Activated CD8-positive, alpha-beta T cell treated with anti-CD3 and anti-CD28 coated beads for 36 hours (primary cell): Measurements from ENCODE around the gene FCSK. TPM values are rescaled to one million over a fixed set of nuclear protein-coding genes. Genes with fewer than 3 reads are reported as not detected.

ENCODE experiments used
- ATAC-seq: fragments of 200-7000 bp; cut with Tn5 transposase; one replicate; pipeline ENCODE4 v1.10.0; 2021; ENCODE audit warnings: mild to moderate bottlenecking, moderate library complexity
- CTCF ChIA-PET: fragments of 350-600 bp; sonication (Branson Sonifier 250); formaldehyde crosslinking; loops from one replicate; lab custom pipeline; 2021; ENCODE audit warnings: antibody characterized with exemption; lab: Charles Lee
- POLR2A ChIA-PET: fragments of 350-600 bp; sonication (Branson Sonifier 250); formaldehyde crosslinking; loops from one replicate; lab custom pipeline; 2021; ENCODE audit warnings: antibody characterized with exemption; lab: Charles Lee
- DNase-seq: peaks from one replicate; pipeline ENCODE4 v3.0.0-alpha.2; 2020
- H3K27ac Mint-ChIP-seq: one replicate; pipeline ENCODE4 v1.8.0; 2021; ENCODE audit warnings: mild to moderate bottlenecking, mixed read lengths
- H3K27me3 Mint-ChIP-seq: one replicate; pipeline ENCODE4 v1.8.0; 2021; ENCODE audit warnings: mixed read lengths
- H3K36me3 Mint-ChIP-seq: one replicate; pipeline ENCODE4 v1.8.0; 2021; ENCODE audit warnings: low read depth, mixed read lengths
- H3K4me1 Mint-ChIP-seq: one replicate; pipeline ENCODE4 v1.8.0; 2021; ENCODE audit warnings: low read depth, mixed read lengths
- H3K4me3 Mint-ChIP-seq: one replicate; pipeline ENCODE4 v1.8.0; 2021; ENCODE audit warnings: mild to moderate bottlenecking, moderate library complexity, mixed read lengths
- H3K9me3 Mint-ChIP-seq: one replicate; pipeline ENCODE4 v1.8.0; 2021; ENCODE audit warnings: mixed read lengths
- intact Hi-C: fragments of 100-400 bp; cut with micrococcal nuclease; formaldehyde crosslinking; loops from one replicate; pipeline ENCODE4 v1.10.0; 2022
- total RNA-seq, 2 experiments: library from RNA; stranded (reverse); gene quantifications; one replicate each; pipeline ENCODE4 v1.2.3, GENCODE V29; 2021
- TF ChIP-seq, protein P1 (sequence below): fragments of 200-600 bp; IDR thresholded peaks from one replicate; pipeline ENCODE4 v1.8.0; 2022; ENCODE audit warnings: antibody characterized with exemption, mild to moderate bottlenecking

Gene FCSK
- total RNA-seq, 2 experiments from 2014 or later = 11.0 to 11.1 TPM

DNA sequence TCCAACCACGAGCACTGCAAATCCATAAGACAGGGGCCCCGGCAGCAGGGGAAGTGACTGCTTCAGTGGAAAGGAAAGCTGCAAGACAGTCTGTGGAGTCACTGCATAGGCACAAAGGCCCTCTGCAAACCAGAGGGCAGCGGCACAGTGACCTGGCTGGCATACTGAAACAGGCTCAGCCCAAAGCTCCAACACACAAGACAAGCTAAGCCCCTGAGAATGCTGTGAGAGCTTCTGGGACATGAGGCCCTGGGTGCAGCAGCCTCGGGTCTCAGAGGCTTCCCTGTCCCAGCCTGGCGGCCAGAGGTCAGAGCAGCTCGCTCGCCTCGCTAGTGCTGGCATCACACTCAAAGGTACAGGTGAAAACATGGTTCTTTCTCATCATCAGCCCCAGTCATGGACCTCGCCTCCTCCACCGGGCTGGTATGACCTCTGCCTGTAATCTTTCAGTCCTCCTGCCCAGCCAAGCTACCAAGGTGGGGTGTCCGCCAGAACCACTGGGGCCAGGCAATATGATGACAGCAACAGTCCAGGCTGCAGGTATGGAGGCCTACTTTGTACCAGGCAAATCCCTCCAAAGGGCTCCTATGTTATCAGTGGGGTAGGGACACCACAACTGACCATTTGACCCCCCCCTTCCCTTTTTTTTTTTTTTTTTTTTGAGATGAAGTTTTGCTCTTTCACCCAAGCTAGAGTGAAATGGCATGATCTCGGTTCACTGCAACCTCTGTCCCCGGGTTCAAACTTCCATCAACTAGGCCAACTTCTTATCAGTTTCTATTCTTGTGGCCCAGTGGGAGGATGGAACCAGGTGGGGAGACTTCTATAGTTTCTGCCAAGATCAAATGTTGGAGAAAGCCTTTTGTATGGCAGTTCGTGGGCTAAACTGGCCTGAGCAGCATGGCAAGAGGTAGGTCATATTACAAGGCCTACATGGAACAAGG, 34.7 kb upstream of the FCSK start:
- Mint-ChIP-seq H3K27ac (peak overlapping the region; percentile 46), H3K4me3 (no peak overlapping the region), H3K9me3 (no peaks in the 10 kb centered on the region), H3K4me1 (peaks cover 54% of the 10 kb centered on the region), H3K36me3 (peaks cover 4% of the 10 kb centered on the region), H3K27me3 (no peaks in the 10 kb centered on the region)
- intact Hi-C loops = no loop called here
- POLR2A ChIA-PET = interaction anchor here (0.9 to 1.9 kb wide), 7 partner anchors 10 to 34 kb away, joined by 3 to 9 read pairs (median 4); partner anchors contain the start of genes FCSK and ST3GAL2
- CTCF ChIA-PET = interaction anchor here (0.6 to 2.0 kb wide), 5 partner anchors 8 to 500 kb away, joined by 3 to 5 read pairs (median 4); partner anchors contain the start of genes DDX19A and ST3GAL2
- ATAC-seq (peak; percentile 33), DNase-seq (peak; percentile 17)
- TF ChIP-seq, protein P1, sequence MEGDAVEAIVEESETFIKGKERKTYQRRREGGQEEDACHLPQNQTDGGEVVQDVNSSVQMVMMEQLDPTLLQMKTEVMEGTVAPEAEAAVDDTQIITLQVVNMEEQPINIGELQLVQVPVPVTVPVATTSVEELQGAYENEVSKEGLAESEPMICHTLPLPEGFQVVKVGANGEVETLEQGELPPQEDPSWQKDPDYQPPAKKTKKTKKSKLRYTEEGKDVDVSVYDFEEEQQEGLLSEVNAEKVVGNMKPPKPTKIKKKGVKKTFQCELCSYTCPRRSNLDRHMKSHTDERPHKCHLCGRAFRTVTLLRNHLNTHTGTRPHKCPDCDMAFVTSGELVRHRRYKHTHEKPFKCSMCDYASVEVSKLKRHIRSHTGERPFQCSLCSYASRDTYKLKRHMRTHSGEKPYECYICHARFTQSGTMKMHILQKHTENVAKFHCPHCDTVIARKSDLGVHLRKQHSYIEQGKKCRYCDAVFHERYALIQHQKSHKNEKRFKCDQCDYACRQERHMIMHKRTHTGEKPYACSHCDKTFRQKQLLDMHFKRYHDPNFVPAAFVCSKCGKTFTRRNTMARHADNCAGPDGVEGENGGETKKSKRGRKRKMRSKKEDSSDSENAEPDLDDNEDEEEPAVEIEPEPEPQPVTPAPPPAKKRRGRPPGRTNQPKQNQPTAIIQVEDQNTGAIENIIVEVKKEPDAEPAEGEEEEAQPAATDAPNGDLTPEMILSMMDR = no peak

DNA sequence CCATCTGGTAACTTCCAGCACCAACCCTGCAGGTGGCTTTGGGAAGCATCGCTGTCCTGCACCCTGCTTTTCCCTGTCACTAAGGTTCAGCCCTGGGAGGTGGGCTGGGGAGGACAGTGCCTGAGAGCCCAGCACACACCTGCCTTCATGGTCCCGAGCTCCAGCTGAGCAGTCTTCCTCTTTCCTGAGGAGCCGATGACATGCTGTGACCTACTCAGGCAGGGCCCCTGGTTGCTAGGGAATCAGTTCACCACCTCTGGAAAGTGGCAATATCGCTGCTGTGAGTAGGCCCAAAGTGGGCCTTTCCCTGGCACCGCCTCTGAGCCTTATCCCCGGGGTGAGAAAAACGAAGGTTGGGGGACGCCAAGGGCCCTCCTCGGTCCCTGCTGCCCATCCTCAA, 33.4 kb upstream of the FCSK start:
- CTCF ChIA-PET = interaction anchor here (1.4 kb wide), 1 partner anchor 9 kb away, joined by 4 read pairs; no protein-coding TSS in a partner anchor
- peaks cover 4% of the 10 kb centered on the region for H3K36me3 Mint-ChIP-seq
- TF ChIP-seq, protein P1 = no peak
- intact Hi-C loops = no loop called here
- H3K9me3 Mint-ChIP-seq = no peaks in the 10 kb centered on the region
- DNase-seq (no peak), ATAC-seq (no peak)
- POLR2A ChIA-PET = interaction anchor here (0.7 to 1.8 kb wide), 3 partner anchors 17 to 118 kb away, joined by 3 to 6 read pairs (median 4); partner anchors contain the start of gene ST3GAL2
- H3K4me1 Mint-ChIP-seq = peaks cover 58% of the 10 kb centered on the region
- H3K4me3 Mint-ChIP-seq = no peak overlapping the region
- no peak overlapping the region for H3K27ac Mint-ChIP-seq
- H3K27me3 Mint-ChIP-seq = no peaks in the 10 kb centered on the region

DNA sequence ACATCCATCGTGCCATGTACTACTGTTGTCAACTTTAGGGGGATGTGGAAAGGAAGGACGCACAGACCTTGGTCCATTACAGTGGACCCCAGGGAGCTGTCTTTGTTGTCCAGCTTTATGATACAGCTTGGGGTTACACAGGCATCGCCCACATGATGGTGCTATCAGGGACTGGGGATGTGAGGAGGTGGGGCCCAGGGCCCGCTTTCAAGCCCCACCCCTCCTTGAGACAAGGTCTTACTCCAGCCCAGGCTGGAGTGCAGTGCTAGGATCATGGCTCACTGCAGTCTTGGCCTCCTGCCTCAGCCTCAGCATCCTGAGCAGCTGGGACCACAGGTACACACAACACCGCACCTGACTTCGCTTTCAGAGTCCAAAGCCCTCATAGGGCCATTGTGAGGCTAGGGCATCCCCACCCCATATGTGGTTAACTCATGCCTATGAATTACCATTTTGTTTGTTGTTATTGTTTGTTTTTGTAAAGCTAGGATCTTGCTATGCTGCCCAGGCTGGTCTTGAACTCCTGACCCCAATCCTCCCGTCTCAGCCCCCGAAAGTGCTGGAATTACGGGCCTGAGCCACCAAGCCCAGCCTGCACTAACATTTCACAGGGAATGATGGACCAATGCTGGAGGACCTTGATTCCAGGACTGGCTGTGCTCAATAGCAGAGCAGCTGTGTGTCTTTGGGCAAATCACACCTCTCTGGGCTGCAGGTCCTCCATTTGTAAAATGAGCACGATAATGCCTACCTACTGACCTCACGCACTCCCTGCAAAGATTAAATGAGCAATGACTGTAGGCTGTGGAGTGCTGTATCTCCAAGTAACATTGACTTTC, 32.7 kb upstream of the FCSK start:
- Mint-ChIP-seq H3K27ac (no peak overlapping the region), H3K4me1 (peaks cover 55% of the 10 kb centered on the region), H3K27me3 (no peaks in the 10 kb centered on the region), H3K9me3 (no peaks in the 10 kb centered on the region), H3K36me3 (peaks cover 4% of the 10 kb centered on the region), H3K4me3 (no peak overlapping the region)
- no peak for ATAC-seq
- no peak for DNase-seq
- ChIA-PET POLR2A (interaction anchor here (0.7 to 1.8 kb wide), 4 partner anchors 13 to 118 kb away, joined by 3 to 6 read pairs (median 5); partner anchors contain the start of gene ST3GAL2), CTCF (interaction anchor here (1.4 kb wide), 1 partner anchor 10 kb away, joined by 4 read pairs; no protein-coding TSS in a partner anchor)
- TF ChIP-seq, protein P1 = no peak
- intact Hi-C loops = no loop called here

DNA sequence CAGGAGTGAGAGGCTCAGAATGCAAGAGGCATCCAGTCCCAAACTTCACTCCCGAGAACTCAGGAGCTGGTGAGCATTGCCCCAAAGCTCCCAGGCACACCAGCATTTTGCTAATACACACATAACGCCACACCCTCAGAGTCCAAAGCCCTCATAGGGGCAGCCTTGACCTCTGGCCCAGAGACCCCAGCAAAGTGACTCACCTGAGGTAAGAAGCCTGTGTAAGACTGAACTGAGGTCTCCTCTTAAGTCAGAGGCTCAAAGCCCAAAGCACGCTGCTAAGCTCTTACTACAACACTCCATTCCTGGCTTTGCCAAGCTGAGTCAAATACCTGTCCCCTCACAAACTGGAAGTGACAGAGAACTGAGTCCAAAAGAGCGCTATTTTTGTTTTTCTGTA, 31.9 kb upstream of the FCSK start:
- DNase-seq = no peak
- ATAC-seq = no peak
- Mint-ChIP-seq H3K27ac (no peak overlapping the region), H3K4me3 (no peak overlapping the region), H3K36me3 (peaks cover 8% of the 10 kb centered on the region), H3K4me1 (peaks cover 50% of the 10 kb centered on the region), H3K27me3 (no peaks in the 10 kb centered on the region), H3K9me3 (no peaks in the 10 kb centered on the region)
- TF ChIP-seq, protein P1 = no peak
- intact Hi-C loops = no loop called here
- ChIA-PET POLR2A (interaction anchor here (1.4 to 1.7 kb wide), 2 partner anchors 14 to 32 kb away, joined by 4 to 6 read pairs; partner anchors contain the start of gene FCSK), CTCF (no interaction called here)
